ENCODE data around the gene OR8D2.

GRCh38 chr11:124294687-124295086 lies 25.3 kb downstream of the OR8D2 start:
- TF ChIP-seq CTCF (IDR thresholded peaks at IDR 0.05), result no peak
- TF ChIP-seq RAD21 (conservative IDR thresholded peaks at IDR 0.05 in 1 of 2, IDR thresholded peaks at IDR 0.05 in 1 of 2), result no peak
- TF ChIP-seq POLR2A (IDR thresholded peaks at IDR 0.05; ENCODE audit: low read length), result no peak
- TF ChIP-seq EP300 (IDR thresholded peaks at IDR 0.05), result no peak
- TF ChIP-seq REST (IDR thresholded peaks at IDR 0.05), result no peak
- TF ChIP-seq ESRRA (IDR thresholded peaks at IDR 0.05; ENCODE audit: borderline replicate concordance, low read length), result no peak

Data from A549 (cell line).